Stimulated activated naive B cell treated with anti-CD40 and anti-IgM and Interleukin-4, amounts not matched to agents 10 μg/mL and 1 μg/mL and 100 μg/mL, for 72 hours (primary cell): ENCODE measurements around the gene JAK1.
"Not testable (repeated sequence)": the region's sequence is repeated elsewhere in the genome, so short reads cannot be mapped to it uniquely, and the experiment has no call there.

Source experiments
- ATAC-seq, 2 donors: fragments of 150-1000 bp; cut with Tn5 transposase; replicated peaks; 2 replicates each; pipeline ENCODE4 v1.10.0; 2021; ENCODE audit warnings: moderate library complexity in 1 of 2
- DNase-seq: peaks from one replicate; pipeline ENCODE4 v3.0.0; 2021
- H3K27ac Mint-ChIP-seq: one replicate; pipeline ENCODE4 v1.8.0; 2022; ENCODE audit warnings: mild to moderate bottlenecking, mixed read lengths
- H3K27me3 Mint-ChIP-seq, 2 donors: one replicate each; pipeline ENCODE4 v1.8.0; 2022; ENCODE audit warnings: mixed read lengths in 2 of 2
- H3K36me3 Mint-ChIP-seq, 2 donors: one replicate each; pipeline ENCODE4 v1.8.0; 2022; ENCODE audit warnings: mixed read lengths in 2 of 2, mild to moderate bottlenecking in 1 of 2
- H3K4me1 Mint-ChIP-seq, 2 donors: one replicate each; pipeline ENCODE4 v1.8.0; 2022; ENCODE audit warnings: mixed read lengths in 2 of 2, mild to moderate bottlenecking in 1 of 2
- H3K4me3 Mint-ChIP-seq, 2 donors: one replicate each; pipeline ENCODE4 v1.8.0; 2022; ENCODE audit warnings: mild to moderate bottlenecking in 2 of 2, mixed read lengths in 2 of 2, moderate library complexity in 1 of 2
- H3K9me3 Mint-ChIP-seq, 2 donors: one replicate each; pipeline ENCODE4 v1.8.0; 2022; ENCODE audit warnings: mixed read lengths in 2 of 2, mild to moderate bottlenecking in 1 of 2

Gene JAK1

DNA sequence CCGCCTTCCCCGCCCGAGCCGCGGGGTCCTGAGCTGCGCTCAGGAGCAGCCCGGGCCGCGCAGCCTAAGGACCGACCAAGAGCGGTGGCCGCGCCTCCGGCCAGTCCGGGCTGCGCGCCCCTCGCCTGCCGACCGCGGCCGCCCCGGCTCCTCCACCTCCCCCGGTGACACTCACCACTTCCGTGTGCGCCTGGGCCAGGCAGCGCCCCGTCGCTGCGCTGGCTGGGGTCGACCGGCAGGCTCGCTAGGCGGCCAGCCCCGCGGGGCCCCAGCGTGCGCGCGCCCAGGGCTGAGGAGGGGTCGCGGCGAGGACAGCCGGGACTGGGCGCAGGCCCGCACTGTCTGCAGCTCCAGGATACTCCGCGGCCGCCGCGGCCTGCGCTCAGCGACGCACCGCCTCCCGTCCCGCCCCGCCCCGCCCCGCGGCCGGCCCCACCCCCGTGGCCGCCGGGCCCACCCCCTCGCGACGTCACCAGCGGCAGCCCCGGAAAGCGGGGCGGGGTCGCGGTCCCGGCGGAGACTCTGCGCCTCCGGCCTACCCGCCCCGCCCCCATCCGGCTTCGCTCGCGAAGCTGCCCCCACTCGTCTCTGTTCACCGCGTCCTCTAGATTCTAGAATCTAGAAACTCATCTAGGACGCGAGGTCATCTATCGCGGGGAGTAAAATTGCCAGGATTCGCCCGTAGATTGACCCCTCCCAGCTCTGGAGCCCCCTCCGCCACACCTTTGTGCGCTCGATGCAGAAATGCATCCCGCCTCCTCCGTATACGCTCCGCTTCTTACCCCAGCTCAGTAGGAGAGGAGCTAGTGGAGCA lies at the start of gene JAK1:
JAK1 (minus strand) TSS at position 392 of the 814 bp plus-strand sequence. CDS start 80,285 bp downstream, outside the sequence.
- Mint-ChIP-seq H3K4me1 (peaks cover 37 to 48% of the 10 kb centered on the region in 2 donors), H3K4me3 (peak within 1 kb of the TSS; percentile 90 to 93), H3K36me3 (peaks cover 3 to 6% of the 10 kb centered on the region in 2 donors), H3K27me3 (no peaks in the 10 kb centered on the region), H3K27ac (peak within 1 kb of the TSS; percentile 95), H3K9me3 (no peaks in the 10 kb centered on the region)
- peak; percentile 71 for DNase-seq
- ATAC-seq = peak; percentile 80 to 86

- Mint-ChIP-seq H3K4me3 (no peak overlapping the region), H3K4me1 (peaks cover 11 to 13% of the 10 kb centered on the region in 2 donors), H3K27me3 (no peaks in the 10 kb centered on the region), H3K27ac (no peak overlapping the region), H3K36me3 (peaks cover 0 to 2% of the 10 kb centered on the region in 2 donors), H3K9me3 (no peaks in the 10 kb centered on the region)
- DNase-seq (no peak), ATAC-seq (no peak)
These were observed 48.0 kb upstream of the JAK1 start for GRCh38 chr1:65014321-65014720.

- Mint-ChIP-seq H3K9me3 (no peaks in the 10 kb centered on the region), H3K36me3 (peaks cover 0 to 2% of the 10 kb centered on the region in 2 donors), H3K27ac (peak overlapping the region; percentile 49), H3K27me3 (no peaks in the 10 kb centered on the region), H3K4me3 (no peak overlapping the region), H3K4me1 (peaks cover 17 to 27% of the 10 kb centered on the region in 2 donors)
- DNase-seq (no peak), ATAC-seq (peak; percentile 38 to 65)
These were observed 45.6 kb upstream of the JAK1 start for GRCh38 chr1:65011983-65012382.

DNA sequence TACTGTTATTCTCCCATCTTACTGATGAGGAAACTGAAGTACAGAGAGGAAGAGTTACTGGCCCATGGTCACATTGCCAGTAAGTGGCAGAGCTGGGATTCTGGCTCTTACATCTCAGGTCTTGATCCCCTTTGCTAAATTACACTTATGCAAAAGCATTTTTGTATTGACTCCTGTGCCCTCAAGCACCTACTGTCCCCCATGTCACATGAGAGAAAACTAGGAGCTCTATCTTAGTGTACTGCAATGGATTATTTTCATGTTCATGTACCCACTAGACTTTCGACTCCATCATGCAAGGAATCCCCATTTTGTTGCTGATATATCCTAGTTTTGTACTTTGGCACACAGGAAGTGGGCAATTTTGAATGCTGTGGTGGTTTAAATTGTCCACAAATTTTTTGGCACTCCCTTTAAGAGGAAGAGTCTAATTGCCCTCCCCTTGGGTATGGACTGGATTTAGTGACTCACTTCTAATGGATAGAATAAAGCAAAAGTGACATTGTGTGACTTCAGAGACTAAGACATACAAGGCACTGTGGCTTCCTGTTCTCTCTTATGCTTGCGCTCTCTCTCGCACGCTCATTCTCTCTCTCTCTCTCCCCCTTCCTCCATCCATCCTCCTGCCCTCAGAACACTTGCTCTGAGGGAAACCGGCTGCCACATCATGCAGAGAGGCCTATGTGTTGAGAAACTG lies 43.5 kb upstream of the JAK1 start:
- H3K4me3 Mint-ChIP-seq = no peak overlapping the region
- DNase-seq (no peak), ATAC-seq (no peak)
- no peaks in the 10 kb centered on the region for H3K27me3 Mint-ChIP-seq
- peaks cover 17 to 27% of the 10 kb centered on the region in 2 donors for H3K4me1 Mint-ChIP-seq
- H3K9me3 Mint-ChIP-seq = no peaks in the 10 kb centered on the region
- peaks cover 0 to 2% of the 10 kb centered on the region in 2 donors for H3K36me3 Mint-ChIP-seq
- no peak overlapping the region for H3K27ac Mint-ChIP-seq

GRCh38 chr1:65009176-65009575 lies 42.8 kb upstream of the JAK1 start:
- no peak for ATAC-seq
- Mint-ChIP-seq H3K4me3 (no peak overlapping the region), H3K27me3 (no peaks in the 10 kb centered on the region), H3K27ac (no peak overlapping the region), H3K4me1 (peaks cover 17 to 27% of the 10 kb centered on the region in 2 donors), H3K9me3 (no peaks in the 10 kb centered on the region), H3K36me3 (peaks cover 0 to 2% of the 10 kb centered on the region in 2 donors)
- DNase-seq = no peak

DNA sequence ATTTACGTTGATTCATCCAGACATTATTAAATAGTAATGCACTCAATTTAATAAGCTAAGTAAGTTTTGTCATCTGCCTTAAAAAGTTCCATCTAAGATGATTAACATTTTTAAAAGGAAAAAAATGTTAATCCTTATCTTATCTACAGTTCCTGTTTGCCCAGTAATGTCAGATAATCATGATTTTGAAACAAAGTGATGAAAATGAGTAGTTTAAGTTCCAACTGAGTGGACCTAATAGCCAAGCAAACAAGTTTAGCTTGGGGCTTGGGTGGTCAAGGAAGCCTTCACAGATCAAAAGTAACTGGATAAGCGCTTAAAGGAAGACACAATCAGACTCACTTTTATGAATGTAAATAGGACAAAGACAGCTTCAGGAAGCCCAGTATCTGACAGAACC lies 40.5 kb upstream of the JAK1 start:
- Mint-ChIP-seq H3K4me3 (no peak overlapping the region), H3K4me1 (peaks cover 25 to 43% of the 10 kb centered on the region in 2 donors), H3K27me3 (no peaks in the 10 kb centered on the region), H3K9me3 (no peaks in the 10 kb centered on the region), H3K27ac (no peak overlapping the region), H3K36me3 (no peaks in the 10 kb centered on the region)
- DNase-seq = no peak
- no peak for ATAC-seq

DNA sequence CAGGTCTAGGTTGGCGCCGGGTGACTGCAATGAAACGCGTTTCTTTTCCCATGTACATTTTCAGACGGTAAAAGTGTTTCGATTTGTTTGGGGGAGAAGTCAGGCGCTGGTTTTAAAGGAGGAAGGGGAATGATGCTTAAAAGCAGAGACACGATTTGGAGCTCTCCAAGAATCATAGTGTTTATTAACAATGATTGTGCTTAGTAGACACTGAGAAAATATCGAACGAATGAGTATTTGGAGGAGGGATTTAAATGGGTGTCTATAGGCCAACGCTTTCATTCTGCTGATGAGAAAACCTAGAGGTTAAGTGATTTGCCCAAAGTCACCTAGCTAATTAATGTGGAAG lies 36.9 kb upstream of the JAK1 start:
- Mint-ChIP-seq H3K9me3 (peaks cover 5 to 10% of the 10 kb centered on the region in 2 donors), H3K27ac (peak overlapping the region; percentile 75), H3K36me3 (peaks cover 7 to 9% of the 10 kb centered on the region in 2 donors)

DNA sequence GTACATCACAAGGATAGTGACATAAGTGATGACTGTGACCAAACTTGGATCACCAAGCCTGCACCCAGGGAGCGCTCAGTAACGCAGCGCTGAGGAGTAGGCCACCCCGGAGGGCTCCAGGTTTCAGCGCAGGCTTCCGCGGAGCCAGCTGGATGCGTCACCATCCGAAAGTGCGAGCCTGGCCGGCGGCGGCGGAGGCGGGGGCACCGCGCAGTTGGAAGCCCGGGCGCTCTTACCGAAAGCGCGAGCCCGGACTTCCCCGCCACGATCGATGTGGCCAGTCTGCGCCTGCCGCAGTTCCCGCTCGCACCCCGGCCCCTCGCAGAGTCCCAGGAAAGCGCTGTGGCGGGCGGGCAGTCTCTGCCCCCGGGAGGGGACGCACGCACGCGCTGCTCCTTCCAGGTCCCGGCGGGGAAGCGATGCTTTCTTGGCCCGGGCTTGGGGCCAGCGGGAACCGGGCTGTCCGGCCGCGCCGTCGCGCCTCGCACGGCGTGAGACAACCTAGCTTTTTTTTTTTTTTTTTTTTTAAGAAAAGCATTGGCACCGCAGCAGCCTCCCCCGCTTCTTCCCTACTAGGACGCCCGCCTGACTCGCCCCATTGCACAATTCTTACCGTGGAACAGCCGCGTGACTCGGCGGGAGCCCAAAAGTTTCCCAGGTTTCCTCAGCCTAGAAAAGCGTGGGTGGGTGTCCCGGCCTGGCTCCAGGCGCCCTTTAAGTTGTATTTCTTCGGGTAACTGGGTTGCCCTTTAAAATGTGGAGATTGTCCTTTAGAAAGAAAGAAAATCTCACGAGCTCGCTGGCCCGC lies 36.4 kb upstream of the JAK1 start:
- peak; percentile 90 to 92 for ATAC-seq
- H3K4me1 Mint-ChIP-seq = peaks cover 21 to 26% of the 10 kb centered on the region in 2 donors
- peaks cover 7 to 13% of the 10 kb centered on the region in 2 donors for H3K36me3 Mint-ChIP-seq
- H3K27ac Mint-ChIP-seq = peak overlapping the region; percentile 75
- no peaks in the 10 kb centered on the region for H3K27me3 Mint-ChIP-seq
- peak; percentile 74 for DNase-seq
- H3K4me3 Mint-ChIP-seq = peak overlapping the region; percentile 60 to 83
- H3K9me3 Mint-ChIP-seq = peaks cover 7 to 10% of the 10 kb centered on the region in 2 donors

More for the DNA sequence above, 36.9 kb upstream of the JAK1 start:
- H3K27me3 Mint-ChIP-seq = no peaks in the 10 kb centered on the region
- ATAC-seq (no peak), DNase-seq (no peak)
- peaks cover 23 to 32% of the 10 kb centered on the region in 2 donors for H3K4me1 Mint-ChIP-seq
- H3K4me3 Mint-ChIP-seq = peak overlapping the region; percentile 60 to 83

GRCh38 chr1:65002156-65002507 lies 35.8 kb upstream of the JAK1 start:
- DNase-seq = no peak
- H3K4me1 Mint-ChIP-seq = peaks cover 21 to 26% of the 10 kb centered on the region in 2 donors
- peak overlapping the region; percentile 73 for H3K27ac Mint-ChIP-seq
- H3K27me3 Mint-ChIP-seq = no peaks in the 10 kb centered on the region
- peak overlapping the region; percentile 60 to 83 for H3K4me3 Mint-ChIP-seq
- peaks cover 9 to 10% of the 10 kb centered on the region in 2 donors for H3K9me3 Mint-ChIP-seq
- ATAC-seq = peak in 1 of 2 donors; percentile 3
- peaks cover 7 to 13% of the 10 kb centered on the region in 2 donors for H3K36me3 Mint-ChIP-seq

DNA sequence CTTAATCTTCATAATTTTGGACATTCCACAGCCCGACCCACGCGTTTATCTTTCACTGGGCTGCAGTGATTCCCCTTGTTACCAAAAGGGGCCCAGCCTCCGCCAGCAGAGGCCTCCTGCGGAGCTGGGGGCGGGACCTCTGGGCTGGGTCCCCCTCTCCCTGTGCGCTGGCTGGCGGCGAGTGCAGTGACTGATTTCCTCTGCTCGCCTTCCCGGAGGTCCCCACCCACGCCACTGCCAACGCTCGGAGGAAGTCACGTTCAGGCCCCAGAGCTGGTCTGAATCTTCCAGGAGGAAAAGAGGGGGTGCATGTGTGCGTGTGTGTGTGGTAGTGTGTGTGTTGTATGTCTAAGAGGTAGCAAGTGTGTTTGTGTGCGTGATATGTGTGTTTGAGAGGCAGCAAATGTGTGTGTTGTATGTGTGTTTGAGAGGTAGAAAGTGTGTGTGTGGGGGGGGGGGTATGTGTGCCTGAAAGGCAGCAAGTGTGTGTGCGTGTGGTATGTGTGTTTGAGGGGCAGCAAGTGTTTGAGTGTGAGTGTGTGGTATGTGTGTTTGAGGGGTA lies 35.0 kb upstream of the JAK1 start:
- peaks cover 7 to 13% of the 10 kb centered on the region in 2 donors for H3K36me3 Mint-ChIP-seq
- peak overlapping the region; percentile 60 to 74 for H3K4me3 Mint-ChIP-seq
- peaks cover 21 to 26% of the 10 kb centered on the region in 2 donors for H3K4me1 Mint-ChIP-seq
- DNase-seq = peak; percentile 47
- H3K9me3 Mint-ChIP-seq = peaks cover 9 to 10% of the 10 kb centered on the region in 2 donors
- H3K27me3 Mint-ChIP-seq = no peaks in the 10 kb centered on the region
- ATAC-seq = peak; percentile 64 to 65
- H3K27ac Mint-ChIP-seq = no peak overlapping the region

GRCh38 chr1:64998425-64998948 lies 32.1 kb upstream of the JAK1 start:
- not testable (repeated sequence) for ATAC-seq, H3K27me3 Mint-ChIP-seq, H3K4me3 Mint-ChIP-seq, H3K27ac Mint-ChIP-seq, H3K9me3 Mint-ChIP-seq, DNase-seq
- Mint-ChIP-seq H3K36me3 (peaks cover 7 to 13% of the 10 kb centered on the region in 2 donors), H3K4me1 (peaks cover 19 to 24% of the 10 kb centered on the region in 2 donors)

- Mint-ChIP-seq H3K9me3 (peaks cover 9 to 10% of the 10 kb centered on the region in 2 donors), H3K36me3 (peaks cover 7 to 13% of the 10 kb centered on the region in 2 donors), H3K27me3 (no peaks in the 10 kb centered on the region), H3K4me3 (no peak overlapping the region), H3K4me1 (peaks cover 9 to 11% of the 10 kb centered on the region in 2 donors), H3K27ac (no peak overlapping the region)
- ATAC-seq (no peak), DNase-seq (no peak)
These were observed 30.4 kb upstream of the JAK1 start for GRCh38 chr1:64996541-64997257.

DNA sequence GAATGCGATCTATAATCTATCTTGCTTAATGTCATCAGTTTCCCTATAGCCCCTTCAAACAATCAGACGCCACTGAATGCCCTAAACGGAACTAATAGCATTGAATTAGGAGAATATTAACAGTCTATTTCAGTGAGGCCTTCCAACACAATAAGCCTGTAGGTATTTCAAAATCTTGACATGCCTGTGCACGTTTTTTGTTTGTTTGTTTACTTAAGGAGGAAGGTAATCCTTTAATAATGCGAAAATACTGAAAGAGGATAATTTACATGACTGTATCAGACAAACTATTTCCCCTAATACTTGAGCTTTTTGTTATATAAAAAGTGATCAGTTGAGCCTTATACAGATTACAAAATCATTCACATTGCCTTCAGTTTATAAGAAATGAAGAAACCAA lies 29.0 kb upstream of the JAK1 start:
- no peaks in the 10 kb centered on the region for H3K27me3 Mint-ChIP-seq
- H3K4me1 Mint-ChIP-seq = peaks cover 0 to 4% of the 10 kb centered on the region in 2 donors
- DNase-seq (no peak), ATAC-seq (no peak)
- no peak overlapping the region for H3K27ac Mint-ChIP-seq
- peaks cover 9 to 10% of the 10 kb centered on the region in 2 donors for H3K9me3 Mint-ChIP-seq
- peaks cover 7 to 13% of the 10 kb centered on the region in 2 donors for H3K36me3 Mint-ChIP-seq
- H3K4me3 Mint-ChIP-seq = no peak overlapping the region
